ENCODE results near the gene CAV1. TPM values are rescaled to one million over a fixed set of nuclear protein-coding genes. Genes with fewer than 3 reads are reported as not detected.

CAV1 gene
- total and polyA plus RNA-seq, 2 of the 4 experiments (the other 2 are of a cell fraction) = 1,592 to 1,808 TPM

DNA sequence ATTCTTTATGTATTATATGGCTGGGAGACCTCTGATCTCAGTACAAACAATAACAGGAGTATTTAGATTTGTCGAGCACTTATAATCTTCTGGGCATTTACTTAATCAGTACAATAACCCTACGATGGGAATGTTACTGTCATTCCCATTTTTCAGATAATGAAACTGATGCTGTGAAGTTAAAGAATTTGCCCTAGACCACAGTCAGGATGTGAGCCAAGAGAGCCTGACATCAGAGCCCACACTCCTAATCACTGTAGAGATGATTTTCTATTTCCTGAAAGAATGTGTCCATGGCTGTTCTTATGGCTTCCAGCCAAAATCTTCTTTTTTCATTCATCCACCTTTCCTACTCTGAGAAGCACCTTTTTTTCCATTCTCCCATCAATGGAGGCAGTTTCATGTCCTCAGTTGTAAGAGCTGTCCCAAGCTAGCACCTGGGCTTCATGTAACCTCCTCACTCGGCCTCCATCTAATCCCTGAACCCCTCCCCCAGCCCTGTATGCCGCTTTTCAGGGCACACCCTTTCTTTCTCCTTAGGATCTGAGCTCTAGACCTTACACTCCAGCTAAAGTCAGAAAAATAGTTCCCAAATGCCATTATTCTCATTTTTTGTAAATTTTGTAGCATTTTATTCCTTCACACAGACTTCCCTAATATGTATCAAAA lies 12.2 kb upstream of the CAV1 start:
- Histone ChIP-seq H4K5ac (ENCODE audit: low read depth, low read length) (peak overlapping the region; percentile 53; the same call in 1 of the 2 replicates), H2BK20ac (ENCODE audit: low read depth, low read length) (peak overlapping the region; percentile 96), H3K4ac (ENCODE audit: low read depth, low read length) (peak overlapping the region; percentile 97), H2AK9ac (replicated peaks; ENCODE audit: low read depth, low read length, poor library complexity) (no peak overlapping the region), H2BK120ac (ENCODE audit: low read depth, low read length) (peak overlapping the region; percentile 65), H3K9me1 (ENCODE audit: insufficient read depth, low read length) (no peaks in the 10 kb centered on the region; the same call in none of the 2 replicates), H3K4me3 (ENCODE audit: insufficient read depth, low read depth, low read length) (no peak overlapping the region), H3K23ac (ENCODE audit: low read depth, low read length) (peak overlapping the region; percentile 92; the same call in 1 of the 2 replicates), H3K9me3 (ENCODE audit: control insufficient read depth, insufficient read depth, low read length) (no peaks in the 10 kb centered on the region), H4K91ac (ENCODE audit: insufficient read depth, low read depth, low read length) (peak overlapping the region; percentile 77), H2BK15ac (ENCODE audit: low read depth, low read length) (0 out of 3 replicates have a peak overlapping the region, but pooled peaks have one; percentile 84), H3K18ac (ENCODE audit: low read depth, low read length) (0 out of 2 replicates have a peak overlapping the region, but pooled peaks have one; percentile 55), H3K27ac (ENCODE audit: insufficient read depth, low read length) (peak overlapping the region; percentile 78), H3K79me1 (ENCODE audit: low read depth in 1 of 2, low read length in 2 of 2) (peaks cover 0 to 12% of the 10 kb centered on the region in 2 experiments; a peak in 2 of 4 replicates), H3K14ac (replicated peaks; ENCODE audit: low read depth, low read length) (peak overlapping the region; percentile 96), H4K20me1 (ENCODE audit: insufficient read depth, low read length) (peaks cover 3% of the 10 kb centered on the region; the same call in 1 of the 2 replicates), H2AFZ (replicated peaks; ENCODE audit: low read length, poor library complexity) (no peak overlapping the region), H4K8ac (ENCODE audit: low read depth in 2 of 2, low read length in 2 of 2) (peak overlapping the region; percentile 70 to 81; a peak in 3 of 4 replicates), H3K9ac (ENCODE audit: low read depth, low read length) (no peak overlapping the region), H3K56ac (ENCODE audit: extremely low read depth, insufficient read depth, low read length) (peak overlapping the region; percentile 57), H3K4me1 (ENCODE audit: control insufficient read depth, insufficient read depth, low read length) (peaks cover 9% of the 10 kb centered on the region), H3K27me3 (ENCODE audit: control insufficient read depth, insufficient read depth, low read length) (no peaks in the 10 kb centered on the region), H3K36me3 (ENCODE audit: control insufficient read depth, insufficient read depth, low read length) (peaks cover 2% of the 10 kb centered on the region; the same call in 1 of the 2 replicates), H3K4me2 (ENCODE audit: low read depth, low read length) (peak overlapping the region; percentile 63; the same call in 1 of the 2 replicates), H2BK5ac (ENCODE audit: low read depth, low read length, poor library complexity, severe bottlenecking) (peak overlapping the region; percentile 94), H2AK5ac (ENCODE audit: low read depth, low read length) (peak overlapping the region; percentile 63)
- DNase-seq (peak; percentile 76), ATAC-seq (ENCODE audit: low read depth) (no peak; the same call in 1 of the 2 replicates)
- 100% methylated on average over 1 of the region's 4 CpGs; no CpG with 5 or more reads in 1 of the 2 experiments for WGBS, 2 experiments (ENCODE audit: extremely low coverage in 2 of 2, insufficient read length in 1 of 2)
- dilution Hi-C loops (cut with HindIII; ENCODE audit: low sequenced_read_pairs, unreplicated experiment) = loop anchor here (25.0 kb wide), 1 partner anchor 250 kb away; no protein-coding TSS in a partner anchor
- no TSS peak for BruUV-seq (replicated peaks)
- intact Hi-C loops (cut with micrococcal nuclease) = no loop called here
- TF ChIP-seq RCOR1 (IDR thresholded peaks at IDR 0.05; ENCODE audit: insufficient replicate concordance, low read length) (peak; percentile 48), RAD21 (IDR thresholded peaks at IDR 0.05; ENCODE audit: low read length) (no peak), MXI1 (IDR thresholded peaks at IDR 0.05; ENCODE audit: borderline replicate concordance, low read depth, low read length) (no peak), MAZ (IDR thresholded peaks at IDR 0.05; ENCODE audit: borderline replicate concordance, low read depth, low read length) (no peak)
- ChIA-PET CTCF (no interaction called here), POLR2A (ENCODE audit: unreplicated experiment) (no interaction called here)
- in situ Hi-C loops (cut with MboI; ENCODE audit: low sequenced_read_pairs) = no loop called here
